ENCODE measurements around the gene FAIM2. TPM values are rescaled to one million over a fixed set of nuclear protein-coding genes. Genes with fewer than 3 reads are reported as not detected.

The FAIM2 gene
- total RNA-seq, 3 donors from 2014 or later = 0.16 to 0.54 TPM; not detected in 1

DNA sequence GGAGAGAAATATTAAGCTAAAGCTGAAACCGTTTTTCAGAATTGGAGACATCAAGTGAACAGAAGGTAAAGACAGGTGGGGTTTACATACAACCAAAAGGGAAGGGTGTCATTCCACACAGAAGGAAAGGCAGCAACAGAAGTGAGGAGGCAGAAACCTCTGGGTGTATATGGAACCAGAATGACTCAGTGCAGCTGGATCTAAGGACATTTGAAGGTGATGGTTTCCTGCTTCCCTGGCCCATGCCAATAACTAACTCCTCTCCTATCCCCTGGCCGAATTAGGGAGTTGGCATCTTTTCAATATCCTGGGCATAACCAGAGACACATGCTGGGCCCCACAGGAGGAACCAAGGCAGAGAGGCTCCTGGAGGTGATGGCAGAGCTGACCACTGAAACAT is 83.9 kb downstream of the FAIM2 start:
- H3K36me3 Mint-ChIP-seq (ENCODE audit: insufficient read depth) = peaks cover 5% of the 10 kb centered on the region
- no peaks in the 10 kb centered on the region for H3K9me3 Mint-ChIP-seq
- ATAC-seq (no peak), DNase-seq (no peak)
- H3K27me3 Mint-ChIP-seq (ENCODE audit: low read depth) = no peaks in the 10 kb centered on the region
- H3K4me3 Mint-ChIP-seq = no peak overlapping the region
- H3K4me1 Mint-ChIP-seq (ENCODE audit: low read depth) = peaks cover 23% of the 10 kb centered on the region

- DNase-seq (no peak), ATAC-seq (no peak)
- H3K4me1 Mint-ChIP-seq (ENCODE audit: low read depth) = peaks cover 22% of the 10 kb centered on the region
- H3K27me3 Mint-ChIP-seq (ENCODE audit: low read depth) = no peaks in the 10 kb centered on the region
- H3K4me3 Mint-ChIP-seq = no peak overlapping the region
- H3K36me3 Mint-ChIP-seq (ENCODE audit: insufficient read depth) = peaks cover 5% of the 10 kb centered on the region
- no peaks in the 10 kb centered on the region for H3K9me3 Mint-ChIP-seq
These were observed 85.3 kb downstream of the FAIM2 start for GRCh38 chr12:49818241-49818895.

Other genes starting within 250 kb of the FAIM2 start
- 10 to 100 TPM; 22.1 to 24.0 (median 23.6) TPM for gene FMNL3, start 196.5 kb downstream of the FAIM2 start, total RNA-seq
- 100 to 1,000 TPM; 383 to 509 (median 438) TPM for gene TMBIM6, start 162.3 kb downstream of the FAIM2 start, total RNA-seq
- 1 to 10 TPM; 6.3 to 7.7 (median 6.8) TPM for gene NCKAP5L, start 75.5 kb downstream of the FAIM2 start, total RNA-seq
- gene BCDIN3D, start 60.8 kb downstream of the FAIM2 start, total RNA-seq = 1 to 10 TPM; 4.2 to 6.0 (median 4.3) TPM
- gene AQP2, start 46.8 kb upstream of the FAIM2 start, total RNA-seq = not detected
- not detected for gene AQP5, start 58.0 kb upstream of the FAIM2 start, total RNA-seq
- not detected for gene AQP6, start 69.0 kb upstream of the FAIM2 start, total RNA-seq
- gene RACGAP1, start 121.6 kb upstream of the FAIM2 start, total RNA-seq = 10 to 100 TPM; 22.6 to 26.0 (median 25.6) TPM
- 1 to 10 TPM; 2.8 to 8.4 (median 7.7) TPM for gene ASIC1, start 153.7 kb upstream of the FAIM2 start, total RNA-seq
- gene SMARCD1, start 181.4 kb upstream of the FAIM2 start, total RNA-seq = 10 to 100 TPM; 85.8 to 99.4 (median 97.6) TPM
- 1 to 10 TPM in 1 of 3 donors, under 1 TPM in 2; 0.60 to 1.2 (median 0.87) TPM for gene GPD1, start 200.1 kb upstream of the FAIM2 start, total RNA-seq
- 10 to 100 TPM; 45.9 to 50.1 (median 46.5) TPM for gene COX14, start 208.3 kb upstream of the FAIM2 start, total RNA-seq